ENCODE results near the gene HBB. TPM values are rescaled to one million over a fixed set of nuclear protein-coding genes. Genes with fewer than 3 reads are reported as not detected.

The HBB gene
- polyA plus RNA-seq, 3 donors, result 3.0 to 298 (median 278) TPM

DNA sequence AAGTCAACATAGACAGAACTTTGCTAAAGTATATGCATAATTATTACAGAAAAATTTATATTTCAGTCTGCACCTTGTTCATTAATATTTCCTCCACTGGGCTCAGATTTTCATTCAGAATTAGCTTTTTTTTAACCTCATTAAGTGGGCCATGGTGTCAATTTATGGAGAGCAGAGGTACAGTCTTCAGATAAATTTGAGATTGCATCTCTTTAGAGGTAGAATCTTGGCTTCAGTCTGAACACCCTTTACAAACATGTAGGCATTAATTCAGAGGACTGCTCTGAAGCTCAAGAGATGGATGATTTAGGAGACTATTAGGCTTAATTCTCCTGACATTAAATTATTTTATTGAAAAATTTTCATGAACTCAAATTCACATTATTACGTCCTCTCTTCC, 3.4 kb upstream of the HBB start:
- 100% methylated on average over 1 of the region's 1 CpG for WGBS (ENCODE audit: insufficient coverage)
- H3K27me3 Mint-ChIP-seq (ENCODE audit: low read depth in 3 of 3), result peaks cover 0 to 1% (median 0%) of the 10 kb centered on the region in 3 donors
- no peak overlapping the region for H3K4me3 Mint-ChIP-seq
- peaks cover 7% of the 10 kb centered on the region for H3K4me1 Mint-ChIP-seq
- H2AFZ ChIP-seq (ENCODE audit: insufficient read depth, low read depth, low read length, poor library complexity, severe bottlenecking), result no peak overlapping the region
- no peaks in the 10 kb centered on the region for H3K36me3 ChIP-seq (replicated peaks in 1 of 2; ENCODE audit: control insufficient read depth in 1 of 2, insufficient read depth in 2 of 2, low read length in 2 of 2)
- H3K27ac ChIP-seq (ENCODE audit: low read depth in 1 of 2, low read length in 2 of 2), result no peak overlapping the region
- no peaks in the 10 kb centered on the region for H3K4me1 ChIP-seq (ENCODE audit: control insufficient read depth in 1 of 2, insufficient read depth in 2 of 2, low read length in 2 of 2)
- H3K9me3 ChIP-seq (replicated peaks in 1 of 2; ENCODE audit: control insufficient read depth in 1 of 2, insufficient read depth in 1 of 2, low read length in 2 of 2), result no peaks in the 10 kb centered on the region
- H3K27me3 ChIP-seq (ENCODE audit: control insufficient read depth in 2 of 2, insufficient read depth in 2 of 2, low read length in 2 of 2), result no peaks in the 10 kb centered on the region
- intact Hi-C loops (cut with micrococcal nuclease), result no loop called here
- H4K20me1 ChIP-seq (ENCODE audit: insufficient read depth, low read length), result no peaks in the 10 kb centered on the region
- no peaks in the 10 kb centered on the region for H3K9me3 Mint-ChIP-seq
- no peak overlapping the region for H3K4me3 ChIP-seq (replicated peaks in 1 of 3; ENCODE audit: low read depth in 2 of 3, low read length in 3 of 3)
- H3K4me2 ChIP-seq (replicated peaks; ENCODE audit: extremely low read depth, low read length, poor library complexity, severe bottlenecking), result no peak overlapping the region
- no peak overlapping the region for H3K9ac ChIP-seq (ENCODE audit: insufficient read depth, low read length, poor library complexity, severe bottlenecking)
- H3K79me2 ChIP-seq (ENCODE audit: insufficient read depth, low read length), result no peaks in the 10 kb centered on the region
- TF ChIP-seq, protein P1, sequence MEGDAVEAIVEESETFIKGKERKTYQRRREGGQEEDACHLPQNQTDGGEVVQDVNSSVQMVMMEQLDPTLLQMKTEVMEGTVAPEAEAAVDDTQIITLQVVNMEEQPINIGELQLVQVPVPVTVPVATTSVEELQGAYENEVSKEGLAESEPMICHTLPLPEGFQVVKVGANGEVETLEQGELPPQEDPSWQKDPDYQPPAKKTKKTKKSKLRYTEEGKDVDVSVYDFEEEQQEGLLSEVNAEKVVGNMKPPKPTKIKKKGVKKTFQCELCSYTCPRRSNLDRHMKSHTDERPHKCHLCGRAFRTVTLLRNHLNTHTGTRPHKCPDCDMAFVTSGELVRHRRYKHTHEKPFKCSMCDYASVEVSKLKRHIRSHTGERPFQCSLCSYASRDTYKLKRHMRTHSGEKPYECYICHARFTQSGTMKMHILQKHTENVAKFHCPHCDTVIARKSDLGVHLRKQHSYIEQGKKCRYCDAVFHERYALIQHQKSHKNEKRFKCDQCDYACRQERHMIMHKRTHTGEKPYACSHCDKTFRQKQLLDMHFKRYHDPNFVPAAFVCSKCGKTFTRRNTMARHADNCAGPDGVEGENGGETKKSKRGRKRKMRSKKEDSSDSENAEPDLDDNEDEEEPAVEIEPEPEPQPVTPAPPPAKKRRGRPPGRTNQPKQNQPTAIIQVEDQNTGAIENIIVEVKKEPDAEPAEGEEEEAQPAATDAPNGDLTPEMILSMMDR (IDR thresholded peaks at IDR 0.05), result no peak
- H3K27ac Mint-ChIP-seq, result no peak overlapping the region
- no peaks in the 10 kb centered on the region for H3K36me3 Mint-ChIP-seq
- DNase-seq, result no peak

DNA sequence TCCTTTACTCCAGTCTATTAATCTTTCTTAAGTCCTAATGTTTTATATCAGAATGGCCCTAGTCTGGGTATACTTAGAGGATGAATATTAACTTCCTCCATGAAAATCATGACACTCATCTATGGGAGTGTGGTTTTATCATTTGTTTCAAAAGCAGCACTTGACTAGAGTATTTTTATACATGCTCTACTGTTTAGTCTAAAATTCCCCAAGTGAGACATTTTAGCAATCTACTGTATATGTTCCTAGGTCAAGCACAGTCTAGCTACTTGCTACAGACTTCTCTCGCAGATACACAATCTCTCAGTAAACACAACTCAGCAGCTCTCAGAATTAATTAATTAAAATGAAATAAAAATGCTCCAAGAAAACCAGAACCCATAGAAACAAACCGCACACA, 2.9 kb upstream of the HBB start:
- no peak overlapping the region for H3K27ac ChIP-seq (ENCODE audit: low read depth in 1 of 2, low read length in 2 of 2)
- Mint-ChIP-seq H3K4me3 (no peak overlapping the region), H3K9me3 (no peaks in the 10 kb centered on the region), H3K27me3 (ENCODE audit: low read depth in 3 of 3) (peaks cover 0 to 1% (median 0%) of the 10 kb centered on the region in 3 donors), H3K27ac (no peak overlapping the region), H3K36me3 (no peaks in the 10 kb centered on the region), H3K4me1 (peaks cover 7% of the 10 kb centered on the region)
- no peaks in the 10 kb centered on the region for H4K20me1 ChIP-seq (ENCODE audit: insufficient read depth, low read length)
- no peaks in the 10 kb centered on the region for H3K36me3 ChIP-seq (replicated peaks in 1 of 2; ENCODE audit: control insufficient read depth in 1 of 2, insufficient read depth in 2 of 2, low read length in 2 of 2)
- no CpG with 5 or more reads among the region's 2 CpGs for WGBS (ENCODE audit: insufficient coverage)
- no peak overlapping the region for H2AFZ ChIP-seq (ENCODE audit: insufficient read depth, low read depth, low read length, poor library complexity, severe bottlenecking)
- no peak overlapping the region for H3K9ac ChIP-seq (ENCODE audit: insufficient read depth, low read length, poor library complexity, severe bottlenecking)
- no peak overlapping the region for H3K4me3 ChIP-seq (replicated peaks in 1 of 3; ENCODE audit: low read depth in 2 of 3, low read length in 3 of 3)
- DNase-seq, result no peak
- intact Hi-C loops (cut with micrococcal nuclease), result no loop called here
- no peaks in the 10 kb centered on the region for H3K79me2 ChIP-seq (ENCODE audit: insufficient read depth, low read length)
- TF ChIP-seq, protein P1 (IDR thresholded peaks at IDR 0.05), result no peak
- H3K4me1 ChIP-seq (ENCODE audit: control insufficient read depth in 1 of 2, insufficient read depth in 2 of 2, low read length in 2 of 2), result no peaks in the 10 kb centered on the region
- H3K27me3 ChIP-seq (ENCODE audit: control insufficient read depth in 2 of 2, insufficient read depth in 2 of 2, low read length in 2 of 2), result no peaks in the 10 kb centered on the region
- no peak overlapping the region for H3K4me2 ChIP-seq (replicated peaks; ENCODE audit: extremely low read depth, low read length, poor library complexity, severe bottlenecking)
- H3K9me3 ChIP-seq (replicated peaks in 1 of 2; ENCODE audit: control insufficient read depth in 1 of 2, insufficient read depth in 1 of 2, low read length in 2 of 2), result no peaks in the 10 kb centered on the region
